ENCODE data around the gene SMYD3.
A peak's percentile ranks its signal among the peaks of the same experiment; 100 is the strongest.
"Not testable (repeated sequence)": the region's sequence is repeated elsewhere in the genome, so short reads cannot be mapped to it uniquely, and the experiment has no call there.

The SMYD3 gene

DNA sequence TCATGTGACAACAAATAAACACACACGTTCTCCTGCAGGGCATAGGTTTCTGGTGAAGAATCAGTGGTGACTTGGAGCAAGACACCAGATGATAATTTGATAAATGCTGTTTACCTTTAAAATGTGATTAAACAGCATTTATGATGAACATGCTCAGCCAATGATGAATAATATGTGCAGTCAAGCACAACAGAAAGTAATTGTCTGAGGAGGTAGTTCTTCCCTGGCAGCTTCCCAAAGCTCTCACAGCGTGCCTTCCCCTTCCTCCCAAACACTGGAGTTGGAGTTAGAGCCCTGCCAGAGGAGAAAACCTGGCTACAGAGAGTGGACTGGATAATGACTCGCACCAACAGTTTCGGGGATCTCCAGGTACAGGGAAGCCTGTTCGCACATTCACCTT, 463.5 kb downstream of the SMYD3 start:
- DNase-seq: no peak

DNA sequence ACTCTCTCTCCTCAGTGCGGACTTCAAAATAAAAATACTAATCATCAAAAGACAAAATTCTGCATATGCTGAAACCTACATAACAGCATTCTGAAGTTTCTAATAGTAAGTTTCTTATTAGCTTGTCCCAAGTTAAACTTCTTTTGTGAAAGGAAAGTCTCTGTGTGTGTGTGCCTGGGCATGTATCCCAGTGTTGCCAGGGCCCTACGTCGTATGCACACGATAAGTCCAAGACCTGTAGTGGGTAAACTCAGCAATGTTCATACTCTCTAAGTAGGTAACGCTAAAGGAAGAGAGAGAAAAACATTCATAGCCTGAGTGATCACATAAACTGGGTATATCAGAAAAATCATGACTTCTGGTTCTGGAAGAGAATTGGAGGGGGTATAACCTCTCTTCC, 465.7 kb downstream of the SMYD3 start:
- DNase-seq: no peak

- DNase-seq: no peak
Observed at GRCh38 chr1:246040200-246040890, 466.7 kb downstream of the SMYD3 start.

- DNase-seq: no peak
Observed at GRCh38 chr1:246039584-246039983, 467.5 kb downstream of the SMYD3 start.

- DNase-seq: no peak
Observed at GRCh38 chr1:246037832-246038231, 469.2 kb downstream of the SMYD3 start.

GRCh38 chr1:246036175-246036574, 470.9 kb downstream of the SMYD3 start:
- no peak for DNase-seq

GRCh38 chr1:246035060-246035541, 472.0 kb downstream of the SMYD3 start:
- DNase-seq: no peak

- no peak for DNase-seq
Observed at GRCh38 chr1:246034630-246035029, 472.4 kb downstream of the SMYD3 start.

- no peak for DNase-seq
Observed at GRCh38 chr1:246032984-246033383, 474.1 kb downstream of the SMYD3 start.

- DNase-seq: no peak
Observed at GRCh38 chr1:246032031-246032551, 475.0 kb downstream of the SMYD3 start.

DNA sequence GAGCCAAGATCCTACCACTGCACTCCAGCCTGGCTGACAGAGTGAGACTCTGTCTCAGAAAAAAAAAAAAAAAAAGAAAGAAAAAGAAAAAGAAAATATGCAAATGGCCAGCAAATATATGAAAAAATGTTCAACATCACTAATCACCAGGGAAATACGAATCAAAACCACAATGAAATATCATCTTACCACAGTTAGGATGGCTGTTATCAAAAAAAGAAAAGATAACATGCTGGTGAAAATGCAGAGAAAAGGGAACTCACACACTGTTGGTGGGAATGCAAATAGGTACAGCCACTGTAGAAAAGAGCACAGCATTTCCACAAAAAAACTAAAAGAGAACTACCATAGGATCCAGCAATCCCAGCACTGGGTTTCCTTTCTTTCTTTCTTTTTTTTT, 477.5 kb downstream of the SMYD3 start:
- no peak for DNase-seq

GRCh38 chr1:246024118-246024517, 483.0 kb downstream of the SMYD3 start:
- not testable (repeated sequence) for DNase-seq

- DNase-seq: no peak
Observed at GRCh38 chr1:246020211-246020954, 486.7 kb downstream of the SMYD3 start.

DNA sequence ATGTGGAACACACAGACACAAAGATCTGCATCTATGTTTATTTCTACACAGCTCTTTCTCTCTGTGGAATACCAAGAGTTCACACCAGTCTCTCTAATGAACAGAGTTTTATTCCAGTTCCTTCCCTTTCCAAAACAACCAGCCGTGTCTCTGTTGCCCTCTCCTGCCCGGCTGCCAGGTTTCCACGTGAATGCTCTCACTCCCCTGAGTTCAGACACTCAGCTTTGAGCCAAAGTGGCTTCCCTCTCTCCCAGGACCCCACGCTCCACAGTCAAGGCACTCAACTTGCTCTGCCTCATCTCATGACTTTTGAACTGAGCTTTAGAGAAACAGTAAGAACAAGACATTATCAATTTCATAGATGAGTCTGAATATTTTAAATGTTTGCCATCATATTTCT, 488.9 kb downstream of the SMYD3 start:
- DNase-seq: no peak

DNA sequence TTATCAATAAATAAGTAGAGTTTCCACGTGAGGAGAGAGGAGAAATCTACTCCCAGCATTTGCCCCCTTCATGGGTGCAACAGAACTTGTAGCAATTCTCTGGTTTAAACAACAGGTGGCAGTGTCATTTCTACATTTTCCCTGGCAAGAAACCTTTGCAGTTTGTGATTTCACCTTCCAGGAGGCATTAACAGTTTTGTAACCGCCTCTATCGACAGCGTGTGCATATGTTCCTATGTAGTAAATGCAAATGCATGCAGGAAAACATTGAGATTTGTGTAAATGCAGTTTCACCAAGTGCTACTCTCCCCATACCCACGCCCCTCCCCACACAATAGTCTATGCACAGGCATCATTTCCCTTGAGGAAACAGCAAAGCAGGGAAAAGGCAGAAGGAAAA, 494.7 kb downstream of the SMYD3 start:
- DNase-seq: peak; percentile 59

- no peak for DNase-seq
Observed at GRCh38 chr1:246010386-246010785, 496.7 kb downstream of the SMYD3 start.

- DNase-seq: peak; percentile 79
Observed at GRCh38 chr1:246008363-246008831, 498.7 kb downstream of the SMYD3 start.

DNA sequence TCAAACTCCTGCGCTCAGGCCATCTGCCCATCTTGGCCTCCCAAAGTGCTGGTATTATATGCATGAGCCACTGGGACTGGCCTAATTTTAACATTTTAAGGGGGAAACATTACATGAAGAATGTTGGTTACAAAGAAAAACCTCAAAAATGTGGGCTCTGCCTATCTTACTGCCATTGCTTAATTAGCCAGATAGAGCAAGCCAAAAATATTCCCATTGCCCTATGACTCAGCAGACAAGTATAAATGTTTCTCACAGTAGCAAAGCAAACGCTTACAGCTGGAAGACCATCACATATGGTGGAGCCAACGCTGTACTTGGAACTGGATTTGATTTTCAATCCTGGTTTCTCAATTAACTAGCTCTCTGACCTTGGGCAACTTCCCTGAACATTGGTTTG, 502.0 kb downstream of the SMYD3 start:
- DNase-seq: no peak

DNA sequence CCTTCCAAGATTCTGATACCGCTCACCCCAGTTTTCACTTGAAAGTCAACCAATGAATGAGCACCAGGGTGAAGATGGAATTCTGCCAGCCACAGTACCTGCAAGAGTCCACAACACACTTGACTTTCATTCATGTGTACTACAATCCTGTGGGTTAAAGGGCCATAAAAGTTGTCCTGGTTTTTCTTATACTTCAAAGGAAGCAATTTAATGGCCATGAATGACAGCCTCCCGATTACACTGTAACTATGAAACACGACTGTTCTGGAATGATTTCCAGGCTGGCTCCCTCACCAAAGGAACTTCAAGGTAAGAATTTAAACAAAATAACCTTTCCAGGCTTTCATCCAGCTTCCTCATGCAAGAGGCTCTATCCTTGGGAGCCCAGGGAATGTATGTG, 502.8 kb downstream of the SMYD3 start:
- peak; percentile 69 for DNase-seq

DNA sequence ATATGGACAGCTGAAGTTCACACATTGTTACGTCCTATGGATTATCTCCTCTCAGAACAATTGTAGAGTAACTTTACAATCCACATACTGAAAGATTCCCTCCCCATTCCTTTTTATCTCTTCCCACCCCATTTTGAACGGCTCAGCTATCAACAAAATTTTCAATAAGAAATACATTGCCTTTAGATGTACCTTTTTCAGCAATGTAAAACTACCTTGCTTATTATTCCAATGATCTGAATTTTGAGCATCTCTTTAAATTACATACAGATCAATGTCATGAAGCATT, 503.7 kb downstream of the SMYD3 start:
- DNase-seq: no peak

DNA sequence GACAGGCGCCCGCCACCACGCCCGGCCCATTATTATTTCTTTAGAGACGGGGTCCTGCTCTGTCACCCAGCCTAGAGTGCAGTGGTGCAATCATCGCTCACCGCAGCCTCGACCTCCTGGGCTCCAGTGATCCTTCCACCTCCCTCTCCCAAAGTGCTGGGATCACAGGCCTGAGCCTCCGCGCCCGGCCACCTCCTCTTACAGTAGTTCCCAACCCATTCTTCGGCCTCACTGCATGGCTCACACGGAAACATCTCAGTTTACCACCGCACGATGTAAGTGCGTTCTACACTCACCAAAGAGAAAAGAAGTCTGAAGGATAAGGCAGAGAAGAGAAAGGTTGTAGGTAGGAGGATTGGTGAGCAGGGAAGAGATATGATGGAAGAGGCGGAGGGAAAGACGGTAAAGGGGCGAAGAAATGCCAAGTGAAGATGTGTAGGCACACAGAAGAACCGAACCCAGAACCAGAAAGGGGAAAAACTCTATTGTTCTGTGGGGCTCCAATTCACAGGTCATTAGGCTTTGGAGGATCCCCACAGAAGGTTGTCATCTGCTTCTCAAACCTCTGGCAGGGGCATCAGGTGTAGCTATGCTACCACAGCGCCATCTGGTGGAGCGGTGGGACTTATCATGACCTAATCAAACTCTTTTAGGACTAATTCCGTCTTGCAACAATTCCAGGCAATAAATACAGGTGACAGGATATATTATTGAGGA, 504.2 kb downstream of the SMYD3 start:
- DNase-seq: peak; percentile 90

DNA sequence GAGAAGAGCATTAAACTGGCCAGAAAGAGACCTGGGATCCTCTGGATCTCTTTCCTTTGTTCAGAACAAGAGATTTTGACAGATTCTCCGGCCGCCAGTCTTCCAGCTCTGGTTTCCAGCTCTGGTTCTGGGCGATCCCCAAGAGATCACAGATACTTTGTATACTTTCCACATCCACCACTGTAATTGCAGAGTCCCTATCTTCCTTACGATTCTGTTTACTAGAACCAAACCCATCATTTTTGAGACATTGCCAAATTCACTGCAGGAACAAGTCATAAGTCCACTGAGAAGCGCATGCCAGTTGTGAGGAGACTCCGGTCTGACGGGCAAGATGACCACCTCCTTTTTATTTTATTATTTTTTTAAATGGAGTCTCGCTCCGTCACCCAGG, 505.2 kb downstream of the SMYD3 start:
- no peak for DNase-seq

DNA sequence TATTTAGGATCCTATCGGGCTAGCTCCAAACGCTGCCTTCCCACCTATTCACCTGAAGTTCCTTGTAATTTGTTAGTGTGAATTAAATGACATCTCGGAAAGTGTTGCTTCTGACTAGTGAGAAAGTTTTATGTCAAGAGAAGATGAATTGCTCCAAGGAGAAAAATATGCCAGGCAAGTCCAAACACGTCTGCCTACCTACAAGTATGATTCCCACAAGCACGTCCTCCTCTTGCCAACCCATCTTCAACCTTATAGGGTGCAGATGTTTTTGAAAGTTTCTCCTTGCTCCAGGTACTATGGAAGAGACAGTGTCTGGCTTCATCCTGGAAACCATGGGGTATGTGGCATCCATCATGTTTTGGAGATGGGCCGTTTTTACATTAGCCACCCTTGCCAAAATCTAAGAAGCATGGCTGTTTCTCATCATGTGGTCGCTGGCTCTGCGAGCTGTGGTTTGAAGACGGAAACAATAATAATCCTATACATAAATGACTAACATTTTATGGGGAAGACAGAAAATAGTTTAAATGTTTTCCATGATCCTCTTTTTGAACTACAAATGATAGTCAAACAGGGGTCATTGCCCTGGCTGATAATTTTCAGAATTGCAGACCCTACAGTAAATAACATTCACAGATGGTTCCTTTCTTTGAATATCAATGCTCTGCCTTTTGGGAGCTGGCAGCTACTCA, 505.8 kb downstream of the SMYD3 start:
- no peak for DNase-seq

Data from islet precursor cell (in vitro differentiated cells).